IPS-18a (cell line): ENCODE data around the gene BCL2L15.
"Not testable (repeated sequence)": the region's sequence is repeated elsewhere in the genome, so short reads cannot be mapped to it uniquely, and the experiment has no call there.

Source experiments
- H3K27ac ChIP-seq: one replicate; pipeline ENCODE4 v1.5.1; 2013; ENCODE audit warnings: low read length
- H3K27me3 ChIP-seq: one replicate; pipeline ENCODE4 v1.6.1; 2013; ENCODE audit warnings: mild to moderate bottlenecking, low read length; ENCODE audit not compliant: control insufficient read depth, insufficient read depth
- H3K36me3 ChIP-seq: one replicate; pipeline ENCODE4 v1.6.1; 2013; ENCODE audit warnings: low read depth, low read length; ENCODE audit not compliant: control insufficient read depth
- H3K4me1 ChIP-seq: one replicate; pipeline ENCODE4 v1.6.1; 2013; ENCODE audit warnings: low read depth, low read length; ENCODE audit not compliant: control insufficient read depth
- H3K4me3 ChIP-seq: one replicate; pipeline ENCODE4 v1.5.1; 2013; ENCODE audit warnings: low read length
- H3K9ac ChIP-seq: one replicate; pipeline ENCODE4 v1.6.1; 2013; ENCODE audit warnings: mild to moderate bottlenecking, low read length, moderate library complexity
- H3K9me3 ChIP-seq: one replicate; pipeline ENCODE4 v1.6.1; 2013; ENCODE audit warnings: low read depth, low read length; ENCODE audit not compliant: control insufficient read depth

BCL2L15 gene

GRCh38 chr1:113860891-113861290 lies 26.5 kb downstream of the BCL2L15 start:
- Histone ChIP-seq H3K4me3 (no peak overlapping the region), H3K4me1 (no peaks in the 10 kb centered on the region), H3K27me3 (no peaks in the 10 kb centered on the region), H3K27ac (no peak overlapping the region), H3K9ac (no peak overlapping the region), H3K36me3 (no peaks in the 10 kb centered on the region), H3K9me3 (no peaks in the 10 kb centered on the region)

GRCh38 chr1:113859478-113860175 lies 27.8 kb downstream of the BCL2L15 start:
- Histone ChIP-seq H3K9me3 (no peaks in the 10 kb centered on the region), H3K9ac (no peak overlapping the region), H3K4me1 (no peaks in the 10 kb centered on the region), H3K27ac (no peak overlapping the region), H3K4me3 (no peak overlapping the region), H3K27me3 (no peaks in the 10 kb centered on the region), H3K36me3 (no peaks in the 10 kb centered on the region)

GRCh38 chr1:113858982-113859381 lies 28.4 kb downstream of the BCL2L15 start:
- Histone ChIP-seq H3K27me3 (no peaks in the 10 kb centered on the region), H3K9me3 (no peaks in the 10 kb centered on the region), H3K4me1 (no peaks in the 10 kb centered on the region), H3K9ac (no peak overlapping the region), H3K27ac (no peak overlapping the region), H3K36me3 (no peaks in the 10 kb centered on the region), H3K4me3 (no peak overlapping the region)

GRCh38 chr1:113858418-113858817 lies 29.0 kb downstream of the BCL2L15 start:
- Histone ChIP-seq H3K4me1 (no peaks in the 10 kb centered on the region), H3K9ac (no peak overlapping the region), H3K9me3 (no peaks in the 10 kb centered on the region), H3K4me3 (no peak overlapping the region), H3K36me3 (no peaks in the 10 kb centered on the region), H3K27ac (no peak overlapping the region), H3K27me3 (no peaks in the 10 kb centered on the region)

- H3K9ac ChIP-seq = no peak overlapping the region
- H3K27ac ChIP-seq = no peak overlapping the region
- H3K4me3 ChIP-seq = no peak overlapping the region
- no peaks in the 10 kb centered on the region for H3K27me3 ChIP-seq
- H3K9me3 ChIP-seq = no peaks in the 10 kb centered on the region
- no peaks in the 10 kb centered on the region for H3K36me3 ChIP-seq
- H3K4me1 ChIP-seq = no peaks in the 10 kb centered on the region
Observed at GRCh38 chr1:113857776-113858175, 29.6 kb downstream of the BCL2L15 start.

GRCh38 chr1:113856401-113856790 lies 31.0 kb downstream of the BCL2L15 start:
- no peak overlapping the region for H3K9ac ChIP-seq
- no peak overlapping the region for H3K27ac ChIP-seq
- H3K9me3 ChIP-seq = no peaks in the 10 kb centered on the region
- H3K36me3 ChIP-seq = no peaks in the 10 kb centered on the region
- no peak overlapping the region for H3K4me3 ChIP-seq
- no peaks in the 10 kb centered on the region for H3K4me1 ChIP-seq
- H3K27me3 ChIP-seq = no peaks in the 10 kb centered on the region

GRCh38 chr1:113855630-113856400 lies 31.6 kb downstream of the BCL2L15 start:
- Histone ChIP-seq H3K27me3 (no peaks in the 10 kb centered on the region), H3K4me1 (no peaks in the 10 kb centered on the region), H3K9me3 (no peaks in the 10 kb centered on the region), H3K36me3 (no peaks in the 10 kb centered on the region), H3K9ac (no peak overlapping the region), H3K4me3 (no peak overlapping the region), H3K27ac (no peak overlapping the region)

GRCh38 chr1:113854234-113854633 lies 33.1 kb downstream of the BCL2L15 start:
- Histone ChIP-seq H3K9ac (no peak overlapping the region), H3K4me3 (no peak overlapping the region), H3K27ac (no peak overlapping the region), H3K4me1 (no peaks in the 10 kb centered on the region), H3K27me3 (no peaks in the 10 kb centered on the region), H3K9me3 (no peaks in the 10 kb centered on the region), H3K36me3 (no peaks in the 10 kb centered on the region)

GRCh38 chr1:113852694-113853093 lies 34.7 kb downstream of the BCL2L15 start:
- not testable (repeated sequence) for H3K9me3 ChIP-seq, H3K27ac ChIP-seq, H3K27me3 ChIP-seq, H3K36me3 ChIP-seq, H3K4me1 ChIP-seq, H3K4me3 ChIP-seq, H3K9ac ChIP-seq

- no peak overlapping the region for H3K4me3 ChIP-seq
- no peaks in the 10 kb centered on the region for H3K4me1 ChIP-seq
- H3K9ac ChIP-seq = no peak overlapping the region
- no peak overlapping the region for H3K27ac ChIP-seq
- no peaks in the 10 kb centered on the region for H3K9me3 ChIP-seq
- no peaks in the 10 kb centered on the region for H3K36me3 ChIP-seq
- no peaks in the 10 kb centered on the region for H3K27me3 ChIP-seq
Observed at GRCh38 chr1:113850127-113850796, 37.1 kb downstream of the BCL2L15 start.

GRCh38 chr1:113849072-113849471 lies 38.3 kb downstream of the BCL2L15 start:
- H3K9me3 ChIP-seq = no peaks in the 10 kb centered on the region
- H3K36me3 ChIP-seq = no peaks in the 10 kb centered on the region
- no peaks in the 10 kb centered on the region for H3K4me1 ChIP-seq
- H3K27me3 ChIP-seq = no peaks in the 10 kb centered on the region
- H3K27ac ChIP-seq = no peak overlapping the region
- no peak overlapping the region for H3K4me3 ChIP-seq
- H3K9ac ChIP-seq = no peak overlapping the region
